Stimulated activated CD4-positive, alpha-beta T cell treated with anti-CD3 and anti-CD28 coated beads, TNF-alpha, amount 100 ng/mL, for 24 hours (primary cell): ENCODE results near the gene TMEM37.

Source experiments
- DNase-seq, 3 experiments: peaks; one replicate each; pipeline ENCODE4 v3.0.0-alpha.2; 2020; ENCODE audit warnings: low read depth in 3 of 3

TMEM37 gene

GRCh38 chr2:119455066-119455718, 23.5 kb downstream of the TMEM37 start:
- no peak for DNase-seq

GRCh38 chr2:119460076-119460475, 28.4 kb downstream of the TMEM37 start:
- no peak for DNase-seq

- DNase-seq: no peak
Observed at GRCh38 chr2:119461811-119462210, 30.2 kb downstream of the TMEM37 start.

GRCh38 chr2:119462574-119462973, 30.9 kb downstream of the TMEM37 start:
- DNase-seq: no peak

- DNase-seq: no peak
Observed at GRCh38 chr2:119463136-119463535, 31.5 kb downstream of the TMEM37 start.

GRCh38 chr2:119463990-119464389, 32.3 kb downstream of the TMEM37 start:
- no peak for DNase-seq

- no peak for DNase-seq
Observed at GRCh38 chr2:119464981-119465380, 33.3 kb downstream of the TMEM37 start.

- DNase-seq: no peak
Observed at GRCh38 chr2:119465687-119466086, 34.0 kb downstream of the TMEM37 start.

GRCh38 chr2:119466373-119466772, 34.7 kb downstream of the TMEM37 start:
- no peak for DNase-seq

- DNase-seq: no peak
Observed at GRCh38 chr2:119468154-119468955, 36.7 kb downstream of the TMEM37 start.

GRCh38 chr2:119469131-119469530, 37.5 kb downstream of the TMEM37 start:
- no peak for DNase-seq

- DNase-seq: no peak
Observed at GRCh38 chr2:119469661-119470297, 38.1 kb downstream of the TMEM37 start.

GRCh38 chr2:119472749-119473148, 41.1 kb downstream of the TMEM37 start:
- DNase-seq: no peak

GRCh38 chr2:119473621-119474370, 42.1 kb downstream of the TMEM37 start:
- DNase-seq: no peak

GRCh38 chr2:119474371-119475224, 42.9 kb downstream of the TMEM37 start:
- DNase-seq: no peak

GRCh38 chr2:119475225-119475856, 43.7 kb downstream of the TMEM37 start:
- no peak for DNase-seq

GRCh38 chr2:119475857-119476244, 44.2 kb downstream of the TMEM37 start:
- no peak for DNase-seq

- peak in 2 of 3 experiments; percentile 3 to 31 for DNase-seq
Observed at GRCh38 chr2:119476301-119477112, 44.9 kb downstream of the TMEM37 start.

- DNase-seq: no peak
Observed at GRCh38 chr2:119477113-119477505, 45.5 kb downstream of the TMEM37 start.
